ENCODE results near the gene CNGA1.

The CNGA1 gene

GRCh38 chr4:47899639-47900038, 116.8 kb downstream of the CNGA1 start:
- no peak for DNase-seq (ENCODE audit: low spot score)

- DNase-seq (ENCODE audit: low spot score), result no peak
These were observed 124.6 kb downstream of the CNGA1 start for GRCh38 chr4:47891928-47892327.
